IMR-90 (cell line): ENCODE results near the gene VPS13C. TPM values are rescaled to one million over a fixed set of nuclear protein-coding genes. Genes with fewer than 3 reads are reported as not detected.

Experiments
- ATAC-seq: fragments of 200-7000 bp; cut with Tn5 transposase; 2 replicates; pipeline ENCODE4 v1.9.1; 2020; ENCODE audit warnings: low read depth, mild to moderate bottlenecking, moderate library complexity
- BruUV-seq: library from RNA; stranded (reverse); fragments of 400-500 nt; replicated peaks from 2 replicates; lab custom pipeline; 2021; lab: Mats Ljungman, UMichigan
- CTCF ChIA-PET: fragments of 300-600 bp; formaldehyde crosslinking; extraction: SDS; loops from one replicate; lab custom pipeline; 2021; ENCODE audit warnings: antibody characterized with exemption; lab: Yijun Ruan, JAX
- POLR2A ChIA-PET: fragments of 300-600 bp; sonication (Branson Sonifier 250); formaldehyde crosslinking; loops from one replicate; lab custom pipeline; 2022; ENCODE audit warnings: antibody characterized with exemption; ENCODE audit not compliant: unreplicated experiment; lab: Charles Lee
- DNase-seq: peaks from one replicate; pipeline ENCODE4 v3.0.0; 2013
- H2AFZ ChIP-seq: replicated peaks from 2 replicates; pipeline ENCODE3; 2013; ENCODE audit warnings: low read length, mild to moderate bottlenecking; ENCODE audit not compliant: poor library complexity
- H2AK5ac ChIP-seq: 2 replicates; pipeline ENCODE4 v1.6.1; 2013; ENCODE audit warnings: low read depth, low read length, inconsistent platforms
- H2AK9ac ChIP-seq: replicated peaks from 2 replicates; pipeline ENCODE3; 2013; ENCODE audit warnings: mild to moderate bottlenecking, low read depth, low read length, moderate library complexity; ENCODE audit not compliant: poor library complexity
- H2BK120ac ChIP-seq: 2 replicates; pipeline ENCODE4 v1.6.1; 2013; ENCODE audit warnings: low read depth, low read length, inconsistent platforms
- H2BK15ac ChIP-seq: 3 replicates; pipeline ENCODE4 v1.6.1; 2013; ENCODE audit warnings: low read depth, low read length, inconsistent platforms
- H2BK20ac ChIP-seq: 2 replicates; pipeline ENCODE4 v1.6.1; 2013; ENCODE audit warnings: low read depth, mild to moderate bottlenecking, inconsistent platforms, low read length, moderate library complexity
- H2BK5ac ChIP-seq: 2 replicates; pipeline ENCODE4 v1.6.1; 2013; ENCODE audit warnings: mild to moderate bottlenecking, low read depth, low read length, inconsistent platforms; ENCODE audit not compliant: poor library complexity, severe bottlenecking
- H3K14ac ChIP-seq: replicated peaks from 2 replicates; pipeline ENCODE4 v1.6.1; 2013; ENCODE audit warnings: low read depth, low read length, inconsistent platforms
- H3K18ac ChIP-seq: 2 replicates; pipeline ENCODE4 v1.6.1; 2013; ENCODE audit warnings: low read depth, low read length, control low read depth
- H3K23ac ChIP-seq: 2 replicates; pipeline ENCODE4 v1.6.1; 2013; ENCODE audit warnings: low read depth, low read length, inconsistent platforms
- H3K27ac ChIP-seq: 2 replicates; pipeline ENCODE4 v1.5.1; 2013; ENCODE audit warnings: mild to moderate bottlenecking, control low read depth, low read length; ENCODE audit not compliant: insufficient read depth
- H3K27me3 ChIP-seq: 2 replicates; pipeline ENCODE4 v1.6.1; 2013; ENCODE audit warnings: low read length; ENCODE audit not compliant: control insufficient read depth, insufficient read depth
- H3K36me3 ChIP-seq: 2 replicates; pipeline ENCODE4 v1.6.1; 2013; ENCODE audit warnings: low read length, mixed read lengths; ENCODE audit not compliant: control insufficient read depth, insufficient read depth
- H3K4ac ChIP-seq: 2 replicates; pipeline ENCODE4 v1.6.1; 2013; ENCODE audit warnings: low read depth, low read length, inconsistent platforms
- H3K4me1 ChIP-seq: 2 replicates; pipeline ENCODE4 v1.6.1; 2013; ENCODE audit warnings: low read length, mixed read lengths; ENCODE audit not compliant: control insufficient read depth, insufficient read depth
- H3K4me2 ChIP-seq: 2 replicates; pipeline ENCODE4 v1.6.1; 2013; ENCODE audit warnings: low read depth, mild to moderate bottlenecking, control low read depth, low read length, moderate library complexity
- H3K4me3 ChIP-seq: 2 replicates; pipeline ENCODE4 v1.5.1; 2013; ENCODE audit warnings: low read depth, mild to moderate bottlenecking, control low read depth, low read length, moderate library complexity; ENCODE audit not compliant: insufficient read depth
- H3K56ac ChIP-seq: 2 replicates; pipeline ENCODE4 v1.6.1; 2013; ENCODE audit warnings: low read length, inconsistent platforms; ENCODE audit not compliant: insufficient read depth; ENCODE audit errors: extremely low read depth
- H3K79me1 ChIP-seq, 2 experiments: 2 replicates each; pipeline ENCODE4 v1.6.1; 2013; ENCODE audit warnings: low read length in 2 of 2, inconsistent platforms in 1 of 2, low read depth in 1 of 2
- H3K9ac ChIP-seq: 2 replicates; pipeline ENCODE4 v1.6.1; 2013; ENCODE audit warnings: low read depth, low read length, control low read depth
- H3K9me1 ChIP-seq: 2 replicates; pipeline ENCODE4 v1.6.1; 2013; ENCODE audit warnings: low read length, inconsistent platforms; ENCODE audit not compliant: insufficient read depth
- H3K9me3 ChIP-seq: 2 replicates; pipeline ENCODE4 v1.6.1; 2013; ENCODE audit warnings: low read length; ENCODE audit not compliant: control insufficient read depth, insufficient read depth
- H4K20me1 ChIP-seq: 2 replicates; pipeline ENCODE4 v1.6.1; 2013; ENCODE audit warnings: low read length, inconsistent platforms; ENCODE audit not compliant: insufficient read depth
- H4K5ac ChIP-seq: 2 replicates; pipeline ENCODE4 v1.6.1; 2013; ENCODE audit warnings: mild to moderate bottlenecking, low read depth, low read length, control low read depth
- H4K8ac ChIP-seq, 2 experiments: 2 replicates each; pipeline ENCODE4 v1.6.1; 2013; ENCODE audit warnings: low read depth in 2 of 2, low read length in 2 of 2, control low read depth in 1 of 2, inconsistent platforms in 1 of 2
- H4K91ac ChIP-seq: 2 replicates; pipeline ENCODE4 v1.6.1; 2013; ENCODE audit warnings: low read depth, low read length, inconsistent platforms; ENCODE audit not compliant: insufficient read depth
- BHLHE40 ChIP-seq: fragments of 150-350 bp; IDR thresholded peaks from 2 replicates; pipeline ENCODE4 v1.6.1; 2016; ENCODE audit warnings: mild to moderate bottlenecking, low read depth, low read length
- CEBPB ChIP-seq: IDR thresholded peaks from 2 replicates; pipeline ENCODE4 v1.6.1; 2012; ENCODE audit warnings: low read depth, low read length, improper control_type of control experiment
- CHD1 ChIP-seq: IDR thresholded peaks from 2 replicates; pipeline ENCODE4 v1.6.1; 2012; ENCODE audit warnings: low read depth, low read length, improper control_type of control experiment
- CTCF ChIP-seq: conservative IDR thresholded peaks from 2 replicates; pipeline ENCODE4 v1.5.1; 2012; ENCODE audit warnings: mild to moderate bottlenecking, low read depth, low read length, improper control_type of control experiment
- ELK1 ChIP-seq: fragments of 150-350 bp; IDR thresholded peaks from 2 replicates; pipeline ENCODE4 v1.6.1; 2016; ENCODE audit warnings: low read depth, mild to moderate bottlenecking, low read length, moderate library complexity, borderline replicate concordance
- FOS ChIP-seq: fragments of 150-350 bp; IDR thresholded peaks from 2 replicates; pipeline ENCODE4 v1.6.1; 2016; ENCODE audit warnings: low read depth, low read length
- MAFK ChIP-seq: IDR thresholded peaks from 2 replicates; pipeline ENCODE4 v1.6.1; 2012; ENCODE audit warnings: low read depth, low read length, improper control_type of control experiment
- MAZ ChIP-seq: IDR thresholded peaks from 2 replicates; pipeline ENCODE4 v1.6.1; 2012; ENCODE audit warnings: low read depth, mild to moderate bottlenecking, low read length, improper control_type of control experiment, moderate library complexity, borderline replicate concordance
- MXI1 ChIP-seq: IDR thresholded peaks from 2 replicates; pipeline ENCODE4 v1.6.1; 2012; ENCODE audit warnings: low read depth, mild to moderate bottlenecking, low read length, moderate library complexity, borderline replicate concordance
- NFE2L2 ChIP-seq: fragments of 150-350 bp; IDR thresholded peaks from 2 replicates; pipeline ENCODE4 v1.6.1; 2016; ENCODE audit warnings: low read depth, mild to moderate bottlenecking, low read length
- POLR2A ChIP-seq: IDR thresholded peaks from 2 replicates; pipeline ENCODE4 v1.6.1; 2012; ENCODE audit warnings: mild to moderate bottlenecking, low read depth, low read length
- RAD21 ChIP-seq: IDR thresholded peaks from 2 replicates; pipeline ENCODE4 v1.6.1; 2012; ENCODE audit warnings: low read length, improper control_type of control experiment
- RCOR1 ChIP-seq: IDR thresholded peaks from 2 replicates; pipeline ENCODE4 v1.6.1; 2012; ENCODE audit warnings: mild to moderate bottlenecking, low read length, improper control_type of control experiment; ENCODE audit not compliant: insufficient replicate concordance
- RFX5 ChIP-seq: IDR thresholded peaks from 2 replicates; pipeline ENCODE4 v1.8.0; 2012; ENCODE audit warnings: low read depth, mild to moderate bottlenecking, low read length, moderate library complexity
- SMC3 ChIP-seq: fragments of 150-350 bp; IDR thresholded peaks from 2 replicates; pipeline ENCODE4 v1.6.1; 2016; ENCODE audit warnings: low read depth, mild to moderate bottlenecking, antibody characterized with exemption, low read length, moderate library complexity
- USF2 ChIP-seq: fragments of 150-350 bp; IDR thresholded peaks from 2 replicates; pipeline ENCODE4 v1.6.1; 2017; ENCODE audit warnings: mild to moderate bottlenecking, antibody characterized with exemption, low read length, low read depth
- WGBS, 2 experiments: methylation state at CpG; one replicate each; pipeline versions ENCODE4 v1.1.5 to v1.1.7; 2013; ENCODE audit warnings: missing lambda C conversion rate in 2 of 2; ENCODE audit not compliant: insufficient read length in 1 of 2; ENCODE audit errors: extremely low coverage in 2 of 2; 5-methylcytosine and 5-hydroxymethylcytosine counted together
- dilution Hi-C: fragments of 300-500 bp; cut with HindIII; formaldehyde crosslinking; loops from one replicate; pipeline ENCODE4 v1.14.3; 2018; ENCODE audit warnings: low sequenced_read_pairs; ENCODE audit not compliant: unreplicated experiment
- in situ Hi-C: fragments of 300-500 bp; cut with MboI; formaldehyde crosslinking; loops from 3 replicates; pipeline ENCODE4 v1.14.3; 2019; ENCODE audit warnings: low sequenced_read_pairs, inconsistent platforms, mixed read lengths
- intact Hi-C: fragments of 100-400 bp; cut with micrococcal nuclease; formaldehyde crosslinking; loops from 2 replicates; pipeline ENCODE4 v1.10.0; 2022
- polyA plus RNA-seq, 3 experiments: library from polyadenylated mRNA; depleted of rRNA; stranded (reverse); fragments of >200 nt; gene quantifications; 2 replicates each; pipeline ENCODE4 v1.2.3, GENCODE V29; 2012; ENCODE audit warnings: low replicate concordance in 1 of 3
- total RNA-seq: library from RNA; depleted of rRNA; stranded (reverse); fragments of >200 nt; gene quantifications from 2 replicates; pipeline ENCODE4 v1.2.3, GENCODE V29; 2012

The VPS13C gene
- total and polyA plus RNA-seq, 2 of the 4 experiments (the other 2 are of a cell fraction), result 8.1 to 32.8 TPM

DNA sequence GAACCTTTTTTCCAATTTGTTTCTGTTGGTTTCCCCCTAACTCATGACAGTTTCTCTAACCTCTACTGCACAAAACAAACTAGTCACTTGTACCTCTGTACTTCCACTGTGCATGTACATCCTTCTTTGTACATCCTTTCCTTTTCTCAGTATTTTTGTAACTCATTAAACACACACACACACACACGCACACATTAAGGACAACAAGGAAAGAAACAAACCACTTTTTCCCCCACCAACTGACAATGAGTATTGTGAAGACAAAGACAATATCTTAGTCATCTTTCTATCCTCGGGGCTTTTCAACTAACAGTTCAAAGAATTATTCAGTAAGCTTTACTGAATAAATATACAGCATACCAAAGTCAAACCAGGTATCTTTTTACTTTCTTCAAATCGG lies 170.5 kb downstream of the VPS13C start:
- DNase-seq (no peak), ATAC-seq (no peak)
- dilution Hi-C loops, result no loop called here
- POLR2A ChIA-PET, result no interaction called here
- in situ Hi-C loops, result no loop called here
- no CpG with 5 or more reads among the region's 3 CpGs for WGBS, 2 experiments
- Histone ChIP-seq H2BK15ac (no peak overlapping the region), H3K4me3 (no peak overlapping the region), H4K5ac (no peak overlapping the region), H2BK20ac (no peak overlapping the region), H3K27ac (no peak overlapping the region), H4K91ac (no peak overlapping the region), H3K4me1 (no peaks in the 10 kb centered on the region), H4K8ac (no peak overlapping the region), H3K23ac (no peak overlapping the region), H3K4ac (no peak overlapping the region), H3K9ac (no peak overlapping the region), H3K14ac (no peak overlapping the region), H3K56ac (no peak overlapping the region), H3K9me3 (peaks cover 3% of the 10 kb centered on the region; the same call in 1 of the 2 replicates), H3K27me3 (no peaks in the 10 kb centered on the region), H3K4me2 (no peak overlapping the region), H3K79me1 (no peaks in the 10 kb centered on the region), H2BK5ac (peak overlapping the region; percentile 33), H3K36me3 (0 out of 2 replicates have a peak, but pooled peaks cover 2% of the 10 kb centered on the region), H2AFZ (no peak overlapping the region), H2BK120ac (no peak overlapping the region), H3K9me1 (0 out of 2 replicates have a peak, but pooled peaks cover 3% of the 10 kb centered on the region), H2AK5ac (no peak overlapping the region), H2AK9ac (no peak overlapping the region), H3K18ac (no peak overlapping the region), H4K20me1 (no peaks in the 10 kb centered on the region)
- intact Hi-C loops, result no loop called here
- CTCF ChIA-PET, result no interaction called here
- TF ChIP-seq NFE2L2, result no peak
- TF ChIP-seq RFX5, result no peak
- no peak for TF ChIP-seq USF2
- TF ChIP-seq CTCF, result no peak
- TF ChIP-seq RCOR1, result no peak
- TF ChIP-seq MAFK, result no peak
- TF ChIP-seq BHLHE40, result no peak
- TF ChIP-seq MAZ, result no peak
- TF ChIP-seq CEBPB, result no peak
- no peak for TF ChIP-seq POLR2A
- no peak for TF ChIP-seq MXI1
- TF ChIP-seq CHD1, result no peak
- TF ChIP-seq FOS, result no peak
- no peak for TF ChIP-seq RAD21
- TF ChIP-seq ELK1, result no peak
- TF ChIP-seq SMC3, result no peak
- BruUV-seq, result no TSS peak
